AG09319 (cell line): Measurements from ENCODE around the gene ANKRD44.

Source experiments
- DNase-seq: peaks from one replicate; pipeline ENCODE4 v3.0.0-alpha.2; 2010; ENCODE audit warnings: low read depth; ENCODE audit errors: extremely low read depth
- CTCF ChIP-seq: IDR thresholded peaks from 2 replicates; pipeline ENCODE4 v1.5.1; 2011; ENCODE audit warnings: low read depth, mild to moderate bottlenecking, inconsistent platforms, low read length, moderate library complexity

The ANKRD44 gene

GRCh38 chr2:197092431-197092830, 218.1 kb downstream of the ANKRD44 start:
- no peak for TF ChIP-seq CTCF
- DNase-seq = peak; percentile 70

- no peak for TF ChIP-seq CTCF
- no peak for DNase-seq
Observed at GRCh38 chr2:197090742-197091367, 219.7 kb downstream of the ANKRD44 start.

GRCh38 chr2:197089655-197090054, 220.9 kb downstream of the ANKRD44 start:
- TF ChIP-seq CTCF = no peak
- no peak for DNase-seq

- no peak for DNase-seq
- no peak for TF ChIP-seq CTCF
Observed at GRCh38 chr2:197088694-197089093, 221.9 kb downstream of the ANKRD44 start.

- no peak for TF ChIP-seq CTCF
- DNase-seq = no peak
Observed at GRCh38 chr2:197086500-197086899, 224.1 kb downstream of the ANKRD44 start.

- no peak for TF ChIP-seq CTCF
- no peak for DNase-seq
Observed at GRCh38 chr2:197085665-197086064, 224.9 kb downstream of the ANKRD44 start.

GRCh38 chr2:197081294-197081693, 229.3 kb downstream of the ANKRD44 start:
- TF ChIP-seq CTCF = no peak
- DNase-seq = no peak
